AG10803 (cell line): ENCODE data around the gene CDCA4.

ENCODE experiments used
- DNase-seq: peaks from one replicate; pipeline ENCODE4 v3.0.0; 2010; ENCODE audit warnings: low read depth
- H3K4me3 ChIP-seq: 2 replicates; pipeline ENCODE4 v1.5.1; 2011; ENCODE audit warnings: mild to moderate bottlenecking, low read length, control low read depth
- CTCF ChIP-seq: conservative IDR thresholded peaks from 2 replicates; pipeline ENCODE4 v1.5.1; 2011; ENCODE audit warnings: mild to moderate bottlenecking, low read length, control low read depth, inconsistent platforms

The CDCA4 gene

GRCh38 chr14:104999361-104999760 lies 21.5 kb downstream of the CDCA4 start:
- DNase-seq: no peak
- no peak overlapping the region for H3K4me3 ChIP-seq
- TF ChIP-seq CTCF: no peak

- H3K4me3 ChIP-seq: no peak overlapping the region
- no peak for TF ChIP-seq CTCF
- DNase-seq: no peak
Observed at GRCh38 chr14:104998801-104999200, 22.1 kb downstream of the CDCA4 start.

GRCh38 chr14:104996483-104996882 lies 24.4 kb downstream of the CDCA4 start:
- TF ChIP-seq CTCF: no peak
- H3K4me3 ChIP-seq: no peak overlapping the region
- DNase-seq: no peak

GRCh38 chr14:104996032-104996431 lies 24.9 kb downstream of the CDCA4 start:
- no peak overlapping the region for H3K4me3 ChIP-seq
- DNase-seq: no peak
- no peak for TF ChIP-seq CTCF

- no peak for TF ChIP-seq CTCF
- no peak overlapping the region for H3K4me3 ChIP-seq
- DNase-seq: no peak
Observed at GRCh38 chr14:104994978-104995377, 25.9 kb downstream of the CDCA4 start.

GRCh38 chr14:104993808-104994591 lies 26.9 kb downstream of the CDCA4 start:
- DNase-seq: no peak
- no peak for TF ChIP-seq CTCF
- no peak overlapping the region for H3K4me3 ChIP-seq

- H3K4me3 ChIP-seq: no peak overlapping the region
- no peak for DNase-seq
- TF ChIP-seq CTCF: no peak
Observed at GRCh38 chr14:104993306-104993705, 27.6 kb downstream of the CDCA4 start.
